ENCODE measurements around the gene NKTR. TPM values are rescaled to one million over a fixed set of nuclear protein-coding genes. Genes with fewer than 3 reads are reported as not detected.

The NKTR gene
- total RNA-seq, 1 donor, result 56.3 TPM

- no peak for DNase-seq (ENCODE audit: low read depth in 2 of 3, low spot score in 2 of 3)
These were observed 75.4 kb downstream of the NKTR start for GRCh38 chr3:42675909-42676308.

GRCh38 chr3:42678447-42678846 lies 78.0 kb downstream of the NKTR start:
- no peak for DNase-seq (ENCODE audit: low read depth in 2 of 3, low spot score in 2 of 3)

DNA sequence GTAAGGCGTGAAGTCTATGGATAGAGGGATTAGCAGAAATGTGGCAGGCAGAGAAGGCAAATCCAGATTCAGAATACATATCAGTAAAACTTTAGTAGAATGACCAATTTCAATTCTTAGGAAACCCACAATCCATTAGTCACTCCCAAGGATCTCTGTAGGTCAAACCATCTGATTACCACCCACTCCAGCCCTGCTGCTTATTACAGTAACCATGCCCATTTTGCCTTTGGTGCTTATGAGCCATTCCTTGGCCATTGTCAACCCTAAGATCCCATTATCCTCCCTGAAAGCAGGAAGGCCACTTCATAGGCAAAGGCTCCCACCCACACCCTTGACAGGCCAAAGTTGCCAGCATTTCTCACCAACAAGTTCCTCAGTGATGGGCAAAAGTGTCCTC lies 79.8 kb downstream of the NKTR start:
- DNase-seq (ENCODE audit: low read depth in 2 of 3, low spot score in 2 of 3), result no peak

DNA sequence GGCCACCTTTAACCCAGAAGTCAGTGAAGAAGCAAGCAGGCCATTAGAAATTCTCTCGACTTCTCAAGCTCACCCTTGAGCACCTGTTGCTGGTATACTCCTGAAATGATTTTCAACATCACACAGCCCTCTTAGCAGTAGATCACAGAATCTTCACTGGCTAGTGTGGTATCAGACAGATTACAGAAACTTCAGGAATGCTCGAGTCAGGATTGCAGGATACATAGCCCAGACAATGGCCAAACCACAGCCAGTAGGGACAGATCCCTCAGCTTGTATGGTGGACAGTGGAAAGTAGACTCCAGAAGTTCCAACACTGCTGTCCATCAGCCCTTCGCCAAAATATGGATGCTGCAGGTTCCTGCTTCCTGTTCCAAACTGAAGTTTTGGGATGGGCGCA lies 80.3 kb downstream of the NKTR start:
- no peak for DNase-seq (ENCODE audit: low read depth in 2 of 3, low spot score in 2 of 3)

- no peak for DNase-seq (ENCODE audit: low read depth in 2 of 3, low spot score in 2 of 3)
These were observed 81.0 kb downstream of the NKTR start for GRCh38 chr3:42681361-42682038.

- no peak for DNase-seq (ENCODE audit: low read depth in 2 of 3, low spot score in 2 of 3)
These were observed 82.0 kb downstream of the NKTR start for GRCh38 chr3:42682301-42683070.

- DNase-seq (ENCODE audit: low read depth in 2 of 3, low spot score in 2 of 3), result no peak
These were observed 83.6 kb downstream of the NKTR start for GRCh38 chr3:42683875-42684598.

DNA sequence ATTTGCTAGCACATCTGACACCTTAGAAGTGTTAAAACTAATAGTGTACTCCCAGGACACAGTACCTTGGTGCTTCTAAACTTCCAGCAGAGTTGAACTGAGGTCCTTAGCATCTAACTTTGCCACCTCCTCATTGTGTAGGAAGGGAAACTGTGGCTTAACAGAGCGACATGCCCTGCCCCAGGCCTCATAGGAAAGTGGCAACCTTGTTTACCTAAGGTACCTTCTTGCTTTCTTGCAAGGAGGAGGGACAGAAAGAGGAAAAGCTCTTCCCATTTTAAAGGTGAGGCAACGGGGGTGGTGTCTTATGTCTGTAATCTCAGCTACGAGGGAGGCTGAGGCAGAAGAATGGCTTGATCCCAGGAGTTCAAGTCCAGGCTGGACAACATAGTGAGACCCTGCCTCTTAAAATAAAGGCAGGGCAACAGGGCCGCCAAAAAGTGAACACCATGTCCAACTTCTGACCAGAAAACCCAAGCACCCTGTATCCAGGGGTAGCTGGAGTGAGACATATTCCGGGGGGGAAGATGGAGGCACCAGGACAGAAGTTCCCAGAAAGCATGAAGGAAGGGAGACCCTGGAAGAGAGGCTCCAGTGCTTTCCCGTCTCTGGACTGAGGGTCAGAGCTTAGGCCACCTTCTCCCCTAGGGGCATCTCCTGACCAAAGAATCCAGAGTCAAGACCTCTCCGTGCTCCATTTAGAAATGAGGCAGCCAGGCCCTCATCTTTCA lies 84.3 kb downstream of the NKTR start:
- DNase-seq (ENCODE audit: low read depth in 2 of 3, low spot score in 2 of 3), result no peak

DNA sequence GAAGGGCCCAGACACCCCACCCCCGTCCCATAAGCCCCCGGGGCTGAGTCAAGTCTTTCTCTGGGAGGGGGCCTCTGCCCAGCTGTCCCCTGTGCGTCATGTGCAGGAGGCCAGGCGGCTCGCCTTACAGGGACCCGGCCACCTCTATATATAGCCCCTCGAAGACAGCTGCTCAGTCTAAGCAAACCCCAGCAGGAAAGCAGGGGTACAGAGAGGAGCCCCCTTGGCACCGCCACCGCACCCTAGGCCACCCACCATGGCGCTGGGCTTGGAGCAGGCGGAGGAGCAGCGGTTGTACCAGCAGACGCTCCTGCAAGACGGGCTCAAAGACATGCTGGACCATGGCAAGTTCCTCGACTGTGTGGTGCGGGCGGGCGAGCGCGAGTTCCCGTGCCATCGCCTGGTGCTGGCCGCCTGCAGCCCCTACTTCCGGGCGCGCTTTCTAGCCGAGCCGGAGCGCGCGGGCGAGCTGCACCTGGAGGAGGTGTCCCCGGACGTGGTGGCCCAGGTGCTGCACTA lies 84.9 kb downstream of the NKTR start, which contains the start of gene KLHL40:
Gene KLHL40 (plus strand): TSS at position 175 of the 519 bp plus-strand sequence. CDS start 82 bp downstream, at position 257.
- no peak for DNase-seq (ENCODE audit: low read depth in 2 of 3, low spot score in 2 of 3)

DNA sequence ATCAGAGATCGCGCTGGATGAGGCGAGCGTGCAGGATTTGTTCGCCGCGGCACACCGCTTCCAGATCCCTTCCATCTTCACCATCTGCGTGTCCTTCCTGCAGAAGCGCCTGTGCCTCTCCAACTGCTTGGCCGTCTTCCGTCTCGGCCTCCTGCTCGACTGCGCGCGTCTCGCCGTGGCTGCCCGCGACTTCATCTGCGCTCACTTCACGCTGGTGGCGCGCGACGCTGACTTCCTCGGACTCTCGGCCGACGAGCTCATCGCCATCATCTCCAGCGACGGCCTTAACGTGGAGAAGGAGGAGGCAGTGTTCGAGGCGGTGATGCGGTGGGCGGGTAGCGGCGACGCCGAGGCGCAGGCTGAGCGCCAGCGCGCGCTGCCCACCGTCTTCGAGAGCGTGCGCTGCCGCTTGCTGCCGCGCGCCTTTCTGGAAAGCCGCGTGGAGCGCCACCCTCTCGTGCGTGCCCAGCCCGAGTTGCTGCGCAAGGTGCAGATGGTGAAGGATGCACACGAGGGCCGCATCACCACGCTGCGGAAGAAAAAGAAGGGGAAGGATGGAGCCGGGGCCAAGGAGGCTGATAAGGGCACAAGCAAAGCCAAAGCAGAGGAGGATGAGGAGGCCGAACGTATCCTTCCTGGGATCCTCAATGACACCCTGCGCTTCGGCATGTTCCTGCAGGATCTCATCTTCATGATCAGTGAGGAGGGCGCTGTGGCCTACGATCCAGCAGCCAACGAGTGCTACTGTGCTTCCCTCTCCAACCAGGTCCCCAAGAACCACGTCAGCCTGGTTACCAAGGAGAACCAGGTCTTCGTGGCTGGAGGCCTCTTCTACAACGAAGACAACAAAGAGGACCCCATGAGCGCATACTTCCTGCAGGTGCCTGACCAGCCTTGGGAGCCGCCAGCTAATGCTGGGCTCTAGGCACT lies 85.7 kb downstream of the NKTR start:
- no peak for DNase-seq (ENCODE audit: low read depth in 2 of 3, low spot score in 2 of 3)

GRCh38 chr3:42686832-42687650 lies 86.6 kb downstream of the NKTR start:
- no peak for DNase-seq (ENCODE audit: low read depth in 2 of 3, low spot score in 2 of 3)

- no peak for DNase-seq (ENCODE audit: low read depth in 2 of 3, low spot score in 2 of 3)
These were observed 87.5 kb downstream of the NKTR start for GRCh38 chr3:42688016-42688415.

- DNase-seq (ENCODE audit: low read depth in 2 of 3, low spot score in 2 of 3), result no peak
These were observed 88.3 kb downstream of the NKTR start for GRCh38 chr3:42688487-42689420.

GRCh38 chr3:42689421-42690014 lies 89.0 kb downstream of the NKTR start:
- DNase-seq (ENCODE audit: low read depth in 2 of 3, low spot score in 2 of 3), result no peak

GRCh38 chr3:42690191-42690590 lies 89.7 kb downstream of the NKTR start:
- DNase-seq (ENCODE audit: low read depth in 2 of 3, low spot score in 2 of 3), result no peak

GRCh38 chr3:42690766-42691680 lies 90.5 kb downstream of the NKTR start:
- no peak for DNase-seq (ENCODE audit: low read depth in 2 of 3, low spot score in 2 of 3)
